H1 (cell line): Measurements from ENCODE around the gene MACROH2A1.

Source experiments
- CHD2 ChIP-seq: IDR thresholded peaks from 2 replicates; pipeline ENCODE4 v1.6.1; 2012; ENCODE audit warnings: low read length, improper control_type of control experiment
- GABPA ChIP-seq: IDR thresholded peaks from 2 replicates; pipeline ENCODE4 v1.6.1; 2011; ENCODE audit warnings: mild to moderate bottlenecking, low read length, moderate library complexity, borderline replicate concordance; ENCODE audit not compliant: insufficient read depth
- GTF2F1 ChIP-seq: IDR thresholded peaks from 2 replicates; pipeline ENCODE4 v1.6.1; 2012; ENCODE audit warnings: low read depth, low read length, improper control_type of control experiment, borderline replicate concordance
- JUND ChIP-seq: IDR thresholded peaks from 2 replicates; pipeline ENCODE4 v1.6.1; 2011; ENCODE audit warnings: mild to moderate bottlenecking, improper control_type of control experiment, low read length
- KDM1A ChIP-seq: fragments of 200-600, 300-600 bp; sonication (generic); IDR thresholded peaks from 2 replicates; pipeline ENCODE4 v1.7.1; 2016; ENCODE audit warnings: mild to moderate bottlenecking, low read length, borderline replicate concordance
- KDM5A ChIP-seq: fragments of 200-600 bp; IDR thresholded peaks from 2 replicates; pipeline ENCODE4 v1.7.1; 2012; ENCODE audit warnings: mild to moderate bottlenecking, low read length, inconsistent platforms, mixed read lengths
- PHF8 ChIP-seq: fragments of 200-600 bp; sonication (generic); conservative IDR thresholded peaks from 2 replicates; pipeline ENCODE4 v1.7.1; 2012; ENCODE audit warnings: low read depth, mild to moderate bottlenecking, inconsistent platforms, low read length, moderate library complexity
- POLR2A ChIP-seq, 2 experiments: IDR thresholded peaks; 1 replicate in 1 of 2; 2 replicates in 1 of 2; pipeline ENCODE4 v1.6.1; 2011; ENCODE audit warnings: low read depth in 2 of 2, low read length in 2 of 2, mild to moderate bottlenecking in 2 of 2; ENCODE audit errors: control extremely low read depth in 1 of 2
- POLR2AphosphoS5 ChIP-seq: IDR thresholded peaks from 2 replicates; pipeline ENCODE4 v1.6.1; 2011; ENCODE audit warnings: low read depth, low read length
- SP1 ChIP-seq: IDR thresholded peaks from 2 replicates; pipeline ENCODE4 v1.6.1; 2011; ENCODE audit warnings: low read depth, low read length
- SUZ12 ChIP-seq: fragments of 200-600 bp; sonication (generic); IDR thresholded peaks from 2 replicates; pipeline ENCODE4 v1.6.1; 2012; ENCODE audit warnings: mild to moderate bottlenecking, inconsistent platforms, low read length, moderate library complexity, mixed read lengths
- TF ChIP-seq, protein P1 (sequence below), 3 experiments: IDR thresholded peaks; 1 replicate in 2 of 3; 2 replicates in 1 of 3; pipeline versions ENCODE4 v1.5.1 to v1.6.1; 2011; ENCODE audit warnings: low read length in 3 of 3, mild to moderate bottlenecking in 3 of 3, inconsistent platforms in 2 of 3, low read depth in 1 of 3, moderate library complexity in 1 of 3; ENCODE audit not compliant: insufficient read depth in 1 of 3; ENCODE audit errors: control extremely low read depth in 1 of 3
- TF ChIP-seq, protein P2 (sequence below): IDR thresholded peaks from 2 replicates; pipeline ENCODE4 v1.6.1; 2011; ENCODE audit warnings: low read length, improper control_type of control experiment

GRCh38 chr5:135437796-135438560 lies 38.9 kb upstream of the MACROH2A1 start:
- no peak for TF ChIP-seq GABPA
- TF ChIP-seq, protein P1, sequence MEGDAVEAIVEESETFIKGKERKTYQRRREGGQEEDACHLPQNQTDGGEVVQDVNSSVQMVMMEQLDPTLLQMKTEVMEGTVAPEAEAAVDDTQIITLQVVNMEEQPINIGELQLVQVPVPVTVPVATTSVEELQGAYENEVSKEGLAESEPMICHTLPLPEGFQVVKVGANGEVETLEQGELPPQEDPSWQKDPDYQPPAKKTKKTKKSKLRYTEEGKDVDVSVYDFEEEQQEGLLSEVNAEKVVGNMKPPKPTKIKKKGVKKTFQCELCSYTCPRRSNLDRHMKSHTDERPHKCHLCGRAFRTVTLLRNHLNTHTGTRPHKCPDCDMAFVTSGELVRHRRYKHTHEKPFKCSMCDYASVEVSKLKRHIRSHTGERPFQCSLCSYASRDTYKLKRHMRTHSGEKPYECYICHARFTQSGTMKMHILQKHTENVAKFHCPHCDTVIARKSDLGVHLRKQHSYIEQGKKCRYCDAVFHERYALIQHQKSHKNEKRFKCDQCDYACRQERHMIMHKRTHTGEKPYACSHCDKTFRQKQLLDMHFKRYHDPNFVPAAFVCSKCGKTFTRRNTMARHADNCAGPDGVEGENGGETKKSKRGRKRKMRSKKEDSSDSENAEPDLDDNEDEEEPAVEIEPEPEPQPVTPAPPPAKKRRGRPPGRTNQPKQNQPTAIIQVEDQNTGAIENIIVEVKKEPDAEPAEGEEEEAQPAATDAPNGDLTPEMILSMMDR (IDR thresholded peaks at IDR 0.05; ENCODE audit: control extremely low read depth in 1 of 3, insufficient read depth in 1 of 3, low read depth in 1 of 3, low read length in 3 of 3), result no peak
- TF ChIP-seq GTF2F1, result no peak
- no peak for TF ChIP-seq CHD2
- TF ChIP-seq JUND, result no peak
- no peak for TF ChIP-seq PHF8
- TF ChIP-seq POLR2A (IDR thresholded peaks at IDR 0.05; ENCODE audit: control extremely low read depth in 1 of 2, low read depth in 2 of 2, low read length in 2 of 2), result no peak
- no peak for TF ChIP-seq KDM5A
- no peak for TF ChIP-seq KDM1A
- no peak for TF ChIP-seq POLR2AphosphoS5
- TF ChIP-seq SUZ12, result no peak
- no peak for TF ChIP-seq SP1
- TF ChIP-seq, protein P2, sequence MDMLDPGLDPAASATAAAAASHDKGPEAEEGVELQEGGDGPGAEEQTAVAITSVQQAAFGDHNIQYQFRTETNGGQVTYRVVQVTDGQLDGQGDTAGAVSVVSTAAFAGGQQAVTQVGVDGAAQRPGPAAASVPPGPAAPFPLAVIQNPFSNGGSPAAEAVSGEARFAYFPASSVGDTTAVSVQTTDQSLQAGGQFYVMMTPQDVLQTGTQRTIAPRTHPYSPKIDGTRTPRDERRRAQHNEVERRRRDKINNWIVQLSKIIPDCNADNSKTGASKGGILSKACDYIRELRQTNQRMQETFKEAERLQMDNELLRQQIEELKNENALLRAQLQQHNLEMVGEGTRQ, result no peak
